Measurements from ENCODE around the gene SNX24.
"Not testable (repeated sequence)": the region's sequence is repeated elsewhere in the genome, so short reads cannot be mapped to it uniquely, and the experiment has no call there.

Gene SNX24

GRCh38 chr5:122871661-122872060 lies 26.2 kb downstream of the SNX24 start:
- DNase-seq (ENCODE audit: low read depth, low spot score), result no peak

- DNase-seq (ENCODE audit: low read depth, low spot score), result no peak
Observed at GRCh38 chr5:122874179-122874875, 28.9 kb downstream of the SNX24 start.

DNA sequence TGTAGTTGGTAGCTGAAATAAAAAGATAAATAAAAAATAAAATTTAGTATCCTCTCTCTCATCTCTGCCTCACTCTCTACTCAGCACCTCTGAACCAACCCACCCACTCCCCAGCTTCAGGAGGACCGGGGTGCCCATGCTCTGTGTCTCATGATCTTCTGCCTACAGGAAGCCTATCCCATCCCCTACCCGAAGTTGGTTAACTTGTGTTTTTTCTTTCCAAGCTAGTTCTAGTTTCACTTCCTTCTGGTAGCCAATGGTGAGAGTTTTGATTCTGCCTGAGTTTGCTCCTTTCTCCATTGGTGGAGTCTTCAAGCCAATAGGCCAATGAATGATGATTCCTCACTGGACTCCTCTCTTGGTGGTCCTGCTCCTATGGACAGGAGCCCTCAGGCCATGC lies 32.1 kb downstream of the SNX24 start:
- DNase-seq (ENCODE audit: low read depth, low spot score), result no peak

GRCh38 chr5:122879076-122879475 lies 33.7 kb downstream of the SNX24 start:
- no peak for DNase-seq (ENCODE audit: low read depth, low spot score)

GRCh38 chr5:122880170-122880689 lies 34.8 kb downstream of the SNX24 start:
- DNase-seq (ENCODE audit: low read depth, low spot score), result no peak

DNA sequence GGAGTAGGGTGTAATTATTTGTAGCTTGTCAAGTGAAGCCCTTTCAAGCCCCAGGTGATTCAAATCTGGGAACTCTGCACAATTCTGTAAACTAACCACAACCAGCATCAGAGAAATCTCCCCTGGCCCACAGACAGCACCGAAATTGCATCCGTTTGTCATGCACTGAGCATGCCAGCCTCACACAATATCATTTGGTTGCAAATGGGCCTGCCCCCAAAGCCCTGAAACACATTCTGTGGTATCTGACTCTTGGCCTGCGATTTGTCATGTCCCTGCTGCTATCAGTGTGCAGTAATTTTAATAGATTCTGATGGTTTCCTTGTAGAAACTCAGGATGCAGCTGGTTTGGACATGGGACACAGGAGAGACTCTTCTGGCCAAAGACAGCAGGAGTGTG lies 35.3 kb downstream of the SNX24 start:
- no peak for DNase-seq (ENCODE audit: low read depth, low spot score)

- DNase-seq (ENCODE audit: low read depth, low spot score), result no peak
Observed at GRCh38 chr5:122882831-122883230, 37.4 kb downstream of the SNX24 start.

GRCh38 chr5:122885045-122885517 lies 39.7 kb downstream of the SNX24 start:
- DNase-seq (ENCODE audit: low read depth, low spot score), result no peak

GRCh38 chr5:122885891-122886290 lies 40.5 kb downstream of the SNX24 start:
- no peak for DNase-seq (ENCODE audit: low read depth, low spot score)

GRCh38 chr5:122895141-122895540 lies 49.7 kb downstream of the SNX24 start:
- no peak for DNase-seq (ENCODE audit: low read depth, low spot score)

DNA sequence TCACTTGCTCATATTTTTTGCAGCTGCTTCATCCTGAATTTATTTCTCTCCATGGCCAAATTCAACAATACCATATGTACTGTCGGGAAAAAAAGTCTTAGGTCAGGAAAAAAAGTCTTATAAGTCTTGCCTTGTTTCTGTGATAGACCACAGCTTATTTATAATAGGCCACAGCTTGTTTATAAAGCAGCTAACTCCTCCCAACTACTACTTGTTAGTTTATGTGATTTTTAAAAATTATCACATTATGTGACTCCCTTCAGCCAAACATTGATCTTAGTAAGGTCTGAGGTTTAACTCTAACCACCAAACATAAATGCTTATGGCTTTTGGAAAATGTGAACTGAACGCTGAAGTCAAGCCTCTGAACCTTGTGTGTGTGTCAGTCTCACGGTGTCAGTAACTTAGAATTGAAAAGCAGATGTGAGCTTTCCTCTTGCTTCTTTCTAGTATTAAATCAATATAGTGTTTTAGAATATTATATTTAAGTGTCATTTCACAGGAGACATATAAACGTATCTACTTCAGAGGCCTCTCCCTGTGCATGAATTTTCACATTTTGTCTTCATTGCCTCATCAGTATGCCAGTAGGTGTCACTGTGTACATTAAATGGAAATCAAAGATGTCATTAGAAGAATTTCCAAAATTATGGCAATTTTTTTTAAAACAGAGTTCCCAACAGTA lies 51.3 kb downstream of the SNX24 start:
- no peak for DNase-seq (ENCODE audit: low read depth, low spot score)

GRCh38 chr5:122897283-122897602 lies 51.8 kb downstream of the SNX24 start:
- DNase-seq (ENCODE audit: low read depth, low spot score), result no peak

GRCh38 chr5:122901346-122901745 lies 55.9 kb downstream of the SNX24 start:
- no peak for DNase-seq (ENCODE audit: low read depth, low spot score)

- no peak for DNase-seq (ENCODE audit: low read depth, low spot score)
Observed at GRCh38 chr5:122902263-122902662, 56.9 kb downstream of the SNX24 start.

- no peak for DNase-seq (ENCODE audit: low read depth, low spot score)
Observed at GRCh38 chr5:122906768-122907167, 61.4 kb downstream of the SNX24 start.

- no peak for DNase-seq (ENCODE audit: low read depth, low spot score)
Observed at GRCh38 chr5:122907276-122907675, 61.9 kb downstream of the SNX24 start.

DNA sequence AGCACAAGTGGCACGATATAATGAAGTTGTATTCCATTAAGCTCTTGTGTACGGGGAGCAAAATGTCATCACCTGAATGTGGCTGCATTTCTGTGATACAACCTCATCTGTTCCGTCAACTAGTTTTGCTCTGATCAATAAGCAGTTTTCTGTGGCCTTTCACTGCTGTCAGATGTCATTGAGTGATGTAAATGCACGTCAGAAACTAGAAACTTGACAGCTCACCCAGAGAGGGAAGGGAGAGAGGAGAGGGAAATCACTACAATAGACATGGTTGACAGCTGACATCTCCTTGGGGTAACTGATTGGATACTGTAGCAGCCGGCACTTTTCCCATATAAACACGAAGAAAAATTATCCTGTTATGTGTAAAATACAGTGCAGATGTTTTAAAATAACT lies 62.7 kb downstream of the SNX24 start:
- no peak for DNase-seq (ENCODE audit: low read depth, low spot score)

GRCh38 chr5:122908662-122909061 lies 63.2 kb downstream of the SNX24 start:
- no peak for DNase-seq (ENCODE audit: low read depth, low spot score)

DNA sequence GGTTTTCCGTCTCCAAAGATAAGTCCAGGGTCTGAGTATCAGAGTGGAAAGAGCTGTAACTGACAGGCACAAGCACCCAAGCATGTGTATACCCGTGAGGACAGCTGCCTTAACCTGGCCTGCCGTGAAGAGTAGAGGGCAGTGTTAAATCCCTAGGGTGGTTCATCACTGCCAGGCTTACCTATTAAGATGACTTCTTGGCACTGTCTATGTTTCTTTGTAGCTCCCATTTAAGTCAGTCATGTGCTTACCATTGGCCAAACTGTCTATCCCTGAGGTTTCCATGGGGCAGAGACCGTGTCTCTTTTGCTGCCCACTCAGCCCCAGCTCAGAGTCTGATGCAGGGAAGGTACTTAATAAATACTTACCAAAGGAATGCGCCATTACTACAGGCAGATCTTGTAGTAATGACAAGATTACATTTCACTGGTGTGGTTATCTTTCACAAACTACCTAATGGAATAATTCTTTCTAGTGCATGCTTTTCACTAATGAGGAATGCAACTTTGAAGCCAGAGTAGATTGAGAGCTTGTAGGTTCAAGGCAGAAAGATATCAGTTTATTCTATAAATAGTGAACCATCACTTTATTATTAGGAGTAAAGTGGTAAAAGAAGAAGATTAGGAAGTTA lies 64.2 kb downstream of the SNX24 start:
- no peak for DNase-seq (ENCODE audit: low read depth, low spot score)

GRCh38 chr5:122913436-122913835 lies 68.0 kb downstream of the SNX24 start:
- not testable (repeated sequence) for DNase-seq (ENCODE audit: low read depth, low spot score)

GRCh38 chr5:122915717-122916461 lies 70.5 kb downstream of the SNX24 start:
- no peak for DNase-seq (ENCODE audit: low read depth, low spot score)

GRCh38 chr5:122916490-122916889 lies 71.1 kb downstream of the SNX24 start:
- DNase-seq (ENCODE audit: low read depth, low spot score), result no peak
